ENCODE data around the gene REN. TPM values are rescaled to one million over a fixed set of nuclear protein-coding genes. Genes with fewer than 3 reads are reported as not detected.

The REN gene
- total RNA-seq, 1 donor from 2014 or later, result not detected

DNA sequence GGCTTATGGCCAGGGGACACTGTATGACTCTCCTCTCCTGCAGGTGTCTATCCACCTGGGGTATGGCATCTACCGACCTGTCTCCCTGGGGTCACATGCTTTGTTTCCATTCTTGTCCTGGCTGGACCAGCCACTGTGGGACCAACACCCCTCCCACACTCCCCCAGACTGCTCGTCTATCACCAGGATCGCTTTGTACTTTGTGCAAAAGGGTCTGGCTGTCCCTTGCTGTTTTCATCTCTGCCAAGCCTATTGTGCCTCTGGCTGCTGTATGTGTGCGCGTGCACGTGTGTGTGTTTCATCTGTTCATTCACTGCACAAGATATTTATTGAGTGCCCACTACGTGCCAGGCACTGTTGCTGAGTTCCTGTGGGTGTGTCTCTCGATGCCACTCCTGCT lies 39.8 kb downstream of the REN start:
- no peak overlapping the region for H3K9ac ChIP-seq (ENCODE audit: low read length)
- no peak overlapping the region for H3K4me3 ChIP-seq (ENCODE audit: insufficient read depth, low read depth, low read length)
- TF ChIP-seq, protein P1, sequence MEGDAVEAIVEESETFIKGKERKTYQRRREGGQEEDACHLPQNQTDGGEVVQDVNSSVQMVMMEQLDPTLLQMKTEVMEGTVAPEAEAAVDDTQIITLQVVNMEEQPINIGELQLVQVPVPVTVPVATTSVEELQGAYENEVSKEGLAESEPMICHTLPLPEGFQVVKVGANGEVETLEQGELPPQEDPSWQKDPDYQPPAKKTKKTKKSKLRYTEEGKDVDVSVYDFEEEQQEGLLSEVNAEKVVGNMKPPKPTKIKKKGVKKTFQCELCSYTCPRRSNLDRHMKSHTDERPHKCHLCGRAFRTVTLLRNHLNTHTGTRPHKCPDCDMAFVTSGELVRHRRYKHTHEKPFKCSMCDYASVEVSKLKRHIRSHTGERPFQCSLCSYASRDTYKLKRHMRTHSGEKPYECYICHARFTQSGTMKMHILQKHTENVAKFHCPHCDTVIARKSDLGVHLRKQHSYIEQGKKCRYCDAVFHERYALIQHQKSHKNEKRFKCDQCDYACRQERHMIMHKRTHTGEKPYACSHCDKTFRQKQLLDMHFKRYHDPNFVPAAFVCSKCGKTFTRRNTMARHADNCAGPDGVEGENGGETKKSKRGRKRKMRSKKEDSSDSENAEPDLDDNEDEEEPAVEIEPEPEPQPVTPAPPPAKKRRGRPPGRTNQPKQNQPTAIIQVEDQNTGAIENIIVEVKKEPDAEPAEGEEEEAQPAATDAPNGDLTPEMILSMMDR (IDR thresholded peaks at IDR 0.05; ENCODE audit: insufficient read depth, low read depth, low read length), result no peak
- no peak for TF ChIP-seq EZH2 (IDR thresholded peaks at IDR 0.05; ENCODE audit: insufficient read depth, low read length)
- no peak overlapping the region for H3K4me2 ChIP-seq (ENCODE audit: low read length)
- H3K4me1 ChIP-seq (ENCODE audit: insufficient read depth, low read length), result peaks cover 33% of the 10 kb centered on the region
- H2AFZ ChIP-seq (ENCODE audit: low read depth, low read length), result no peak overlapping the region
- H4K20me1 ChIP-seq (ENCODE audit: insufficient read depth, low read length), result no peaks in the 10 kb centered on the region
- no peaks in the 10 kb centered on the region for H3K9me3 Mint-ChIP-seq (ENCODE audit: unreplicated experiment)
- H3K9me3 ChIP-seq (ENCODE audit: insufficient read depth, low read depth, low read length), result no peaks in the 10 kb centered on the region
- H3K27me3 ChIP-seq (ENCODE audit: insufficient read depth, low read length), result no peaks in the 10 kb centered on the region
- no peak overlapping the region for H3K27ac Mint-ChIP-seq (ENCODE audit: unreplicated experiment)
- H3K27me3 Mint-ChIP-seq (ENCODE audit: low read depth, unreplicated experiment), result no peaks in the 10 kb centered on the region
- H3K36me3 ChIP-seq (ENCODE audit: insufficient read depth, low read length), result no peaks in the 10 kb centered on the region
- DNase-seq (ENCODE audit: low read depth) (no peak), FAIRE-seq (no peak)
- no peak overlapping the region for H3K4me3 Mint-ChIP-seq (ENCODE audit: unreplicated experiment)
- H3K36me3 Mint-ChIP-seq (ENCODE audit: low read depth, unreplicated experiment), result peaks cover 2% of the 10 kb centered on the region
- no peak overlapping the region for H3K27ac ChIP-seq (ENCODE audit: low read depth, low read length)
- H3K4me1 Mint-ChIP-seq (ENCODE audit: low read depth, unreplicated experiment), result peaks cover 13% of the 10 kb centered on the region
- H3K79me2 ChIP-seq (ENCODE audit: insufficient read depth, low read length), result no peaks in the 10 kb centered on the region

DNA sequence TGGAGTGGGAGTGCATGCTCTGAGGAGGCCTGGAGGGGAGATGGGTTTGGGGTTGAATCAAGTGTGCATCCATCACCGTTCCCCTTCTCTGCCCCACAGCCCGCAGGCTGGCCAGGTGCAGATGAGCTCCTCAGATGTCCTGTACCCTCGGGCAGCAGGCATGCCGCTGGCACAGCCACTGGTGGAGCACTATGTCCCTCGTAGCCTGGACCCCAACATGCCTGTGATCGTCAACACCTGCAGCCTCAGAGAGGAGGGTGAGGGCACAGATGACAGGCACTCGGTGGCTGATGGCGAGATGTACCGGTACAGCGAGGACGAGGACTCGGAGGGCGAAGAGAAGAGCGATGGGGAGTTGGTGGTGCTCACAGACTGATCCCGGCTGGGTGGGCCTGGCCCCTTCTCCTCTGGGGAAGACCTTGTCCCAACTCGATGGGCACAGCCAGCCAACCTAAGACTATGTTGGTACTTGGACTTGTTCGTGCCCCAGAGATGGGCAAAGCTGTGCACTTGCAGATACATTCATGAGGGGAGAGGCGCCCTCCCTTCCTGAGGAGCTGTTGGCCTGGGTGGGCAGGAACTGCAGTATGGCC lies 40.3 kb downstream of the REN start:
- peaks cover 8% of the 10 kb centered on the region for H3K4me1 Mint-ChIP-seq (ENCODE audit: low read depth, unreplicated experiment)
- no peak overlapping the region for H3K27ac Mint-ChIP-seq (ENCODE audit: unreplicated experiment)
- H3K79me2 ChIP-seq (ENCODE audit: insufficient read depth, low read length), result no peaks in the 10 kb centered on the region
- no peak for FAIRE-seq
- DNase-seq (ENCODE audit: low read depth), result no peak
- no peaks in the 10 kb centered on the region for H3K9me3 ChIP-seq (ENCODE audit: insufficient read depth, low read depth, low read length)
- no peak overlapping the region for H3K9ac ChIP-seq (ENCODE audit: low read length)
- TF ChIP-seq, protein P1 (IDR thresholded peaks at IDR 0.05; ENCODE audit: insufficient read depth, low read depth, low read length), result no peak
- no peak for TF ChIP-seq EZH2 (IDR thresholded peaks at IDR 0.05; ENCODE audit: insufficient read depth, low read length)
- H3K4me2 ChIP-seq (ENCODE audit: low read length), result no peak overlapping the region
- H3K27ac ChIP-seq (ENCODE audit: low read depth, low read length), result no peak overlapping the region
- no peaks in the 10 kb centered on the region for H3K36me3 ChIP-seq (ENCODE audit: insufficient read depth, low read length)
- H2AFZ ChIP-seq (ENCODE audit: low read depth, low read length), result no peak overlapping the region
- peaks cover 27% of the 10 kb centered on the region for H3K4me1 ChIP-seq (ENCODE audit: insufficient read depth, low read length)
- no peaks in the 10 kb centered on the region for H4K20me1 ChIP-seq (ENCODE audit: insufficient read depth, low read length)
- no peaks in the 10 kb centered on the region for H3K27me3 Mint-ChIP-seq (ENCODE audit: low read depth, unreplicated experiment)
- H3K4me3 Mint-ChIP-seq (ENCODE audit: unreplicated experiment), result no peak overlapping the region
- H3K36me3 Mint-ChIP-seq (ENCODE audit: low read depth, unreplicated experiment), result peaks cover 2% of the 10 kb centered on the region
- no peak overlapping the region for H3K4me3 ChIP-seq (ENCODE audit: insufficient read depth, low read depth, low read length)
- H3K9me3 Mint-ChIP-seq (ENCODE audit: unreplicated experiment), result no peaks in the 10 kb centered on the region
- no peaks in the 10 kb centered on the region for H3K27me3 ChIP-seq (ENCODE audit: insufficient read depth, low read length)

DNA sequence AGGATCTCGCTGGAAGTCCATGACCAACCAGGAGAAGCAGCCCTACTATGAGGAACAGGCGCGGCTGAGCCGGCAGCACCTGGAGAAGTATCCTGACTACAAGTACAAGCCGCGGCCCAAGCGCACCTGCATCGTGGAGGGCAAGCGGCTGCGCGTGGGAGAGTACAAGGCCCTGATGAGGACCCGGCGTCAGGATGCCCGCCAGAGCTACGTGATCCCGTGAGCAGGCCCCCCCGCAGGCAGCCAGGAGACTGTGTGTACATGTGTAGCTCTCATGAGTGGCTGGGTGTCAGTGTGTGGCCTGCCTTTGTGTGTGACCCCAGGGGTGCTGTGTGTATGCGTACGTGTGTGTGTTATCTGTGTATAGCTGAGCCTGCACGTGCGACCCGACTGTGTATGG lies 41.5 kb downstream of the REN start:
- DNase-seq (ENCODE audit: low read depth) (no peak), FAIRE-seq (no peak)
- peaks cover 17% of the 10 kb centered on the region for H3K4me1 ChIP-seq (ENCODE audit: insufficient read depth, low read length)
- Mint-ChIP-seq H3K4me3 (ENCODE audit: unreplicated experiment) (no peak overlapping the region), H3K27me3 (ENCODE audit: low read depth, unreplicated experiment) (no peaks in the 10 kb centered on the region), H3K9me3 (ENCODE audit: unreplicated experiment) (no peaks in the 10 kb centered on the region), H3K4me1 (ENCODE audit: low read depth, unreplicated experiment) (peaks cover 4% of the 10 kb centered on the region), H3K36me3 (ENCODE audit: low read depth, unreplicated experiment) (peaks cover 2% of the 10 kb centered on the region), H3K27ac (ENCODE audit: unreplicated experiment) (no peak overlapping the region)
- H3K36me3 ChIP-seq (ENCODE audit: insufficient read depth, low read length), result no peaks in the 10 kb centered on the region
- no peak overlapping the region for H2AFZ ChIP-seq (ENCODE audit: low read depth, low read length)
- TF ChIP-seq, protein P1 (IDR thresholded peaks at IDR 0.05; ENCODE audit: insufficient read depth, low read depth, low read length), result no peak
- TF ChIP-seq EZH2 (IDR thresholded peaks at IDR 0.05; ENCODE audit: insufficient read depth, low read length), result no peak
- no peaks in the 10 kb centered on the region for H3K27me3 ChIP-seq (ENCODE audit: insufficient read depth, low read length)
- H3K4me3 ChIP-seq (ENCODE audit: insufficient read depth, low read depth, low read length), result no peak overlapping the region
- no peak overlapping the region for H3K9ac ChIP-seq (ENCODE audit: low read length)
- H3K79me2 ChIP-seq (ENCODE audit: insufficient read depth, low read length), result no peaks in the 10 kb centered on the region
- H3K9me3 ChIP-seq (ENCODE audit: insufficient read depth, low read depth, low read length), result no peaks in the 10 kb centered on the region
- H3K27ac ChIP-seq (ENCODE audit: low read depth, low read length), result no peak overlapping the region
- no peak overlapping the region for H3K4me2 ChIP-seq (ENCODE audit: low read length)
- no peaks in the 10 kb centered on the region for H4K20me1 ChIP-seq (ENCODE audit: insufficient read depth, low read length)
